DMS53 (cell line): ENCODE results near the gene GPRC5D.

Experiments used
- DNase-seq: peaks from one replicate; lab custom pipeline; 2025; lab: John Stamatoyannopoulos, UW

Gene GPRC5D

GRCh38 chr12:12979731-12980259 is 27.8 kb upstream of the GPRC5D start:
- DNase-seq = peak; percentile 29

DNA sequence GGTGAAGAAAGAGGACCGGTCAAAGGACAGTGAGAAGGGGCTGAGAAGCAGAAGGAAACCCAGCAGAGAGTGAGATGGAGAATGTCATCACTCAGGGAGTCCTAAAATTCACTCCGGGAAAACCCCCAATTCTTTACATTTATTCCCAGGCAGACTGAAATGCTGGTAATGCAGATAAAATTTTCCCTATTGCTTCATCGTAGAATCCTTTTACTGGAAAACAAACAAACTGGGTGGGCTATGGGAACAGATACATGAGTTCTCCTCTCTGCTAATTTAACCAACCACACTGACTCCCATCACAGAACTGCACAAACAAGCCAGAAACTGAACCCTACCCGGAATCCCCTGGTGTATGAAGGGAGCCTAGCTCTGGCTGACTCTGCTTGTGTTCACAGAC is 27.2 kb upstream of the GPRC5D start:
- DNase-seq = no peak

- no peak for DNase-seq
Observed at GRCh38 chr12:12977231-12977630, 25.3 kb upstream of the GPRC5D start.

GRCh38 chr12:12976366-12976765 is 24.4 kb upstream of the GPRC5D start:
- DNase-seq = peak; percentile 28

GRCh38 chr12:12975322-12976077 is 23.5 kb upstream of the GPRC5D start:
- peak; percentile 57 for DNase-seq

GRCh38 chr12:12974211-12974610 is 22.2 kb upstream of the GPRC5D start:
- DNase-seq = no peak

- no peak for DNase-seq
Observed at GRCh38 chr12:12973019-12973418, 21.0 kb upstream of the GPRC5D start.

DNA sequence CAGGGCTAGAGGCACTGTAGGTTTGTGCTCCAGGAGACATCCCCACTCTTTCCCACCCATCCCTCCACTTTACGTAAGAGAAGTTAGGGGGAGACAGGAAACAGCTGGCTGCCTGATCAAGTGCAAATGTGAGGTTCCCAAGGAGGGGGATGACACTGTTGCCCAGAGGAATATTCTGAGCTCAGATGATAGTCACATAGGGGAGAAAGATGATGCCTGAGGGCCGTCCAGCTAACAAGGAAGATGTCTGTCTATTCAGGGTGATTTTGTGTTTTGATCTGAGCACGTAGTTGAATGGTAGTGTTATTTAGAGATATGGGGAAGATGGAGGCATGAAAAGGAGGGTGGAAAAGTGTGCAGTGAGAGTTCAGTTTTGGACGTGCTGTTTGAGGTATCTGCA is 13.9 kb upstream of the GPRC5D start:
- DNase-seq = no peak

GRCh38 chr12:12964255-12964654 is 12.3 kb upstream of the GPRC5D start:
- no peak for DNase-seq

GRCh38 chr12:12960639-12961209 is 8.8 kb upstream of the GPRC5D start:
- no peak for DNase-seq

GRCh38 chr12:12958886-12959285 is 6.9 kb upstream of the GPRC5D start:
- DNase-seq = no peak

GRCh38 chr12:12954878-12955625 is 3.1 kb upstream of the GPRC5D start:
- DNase-seq = peak; percentile 35

- no peak for DNase-seq
Observed at GRCh38 chr12:12954356-12954755, 2.4 kb upstream of the GPRC5D start.

- DNase-seq = no peak
Observed at GRCh38 chr12:12951504-12951903, 466 bp downstream of the GPRC5D start.

GRCh38 chr12:12947902-12948301 is 4.1 kb downstream of the GPRC5D start:
- DNase-seq = no peak

- DNase-seq = no peak
Observed at GRCh38 chr12:12946686-12947355, 5.1 kb downstream of the GPRC5D start.

DNA sequence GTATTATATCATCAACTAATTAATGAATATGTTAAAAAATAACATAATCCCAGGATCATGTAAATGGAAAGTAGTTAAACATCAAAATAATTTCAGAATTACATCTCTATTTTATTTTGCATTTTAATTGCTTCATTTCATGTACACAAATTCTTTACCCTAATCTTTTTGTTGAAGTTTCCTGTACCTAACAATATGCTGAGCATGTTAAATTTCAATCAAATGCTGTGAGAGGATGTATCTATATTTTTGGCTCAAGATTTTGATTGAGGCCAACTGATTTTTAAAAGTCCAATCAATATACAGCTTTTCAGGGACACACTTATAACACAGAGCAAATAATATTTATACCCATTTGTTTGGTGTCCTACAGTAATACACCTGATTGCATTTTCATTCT is 6.4 kb downstream of the GPRC5D start:
- DNase-seq = no peak

DNA sequence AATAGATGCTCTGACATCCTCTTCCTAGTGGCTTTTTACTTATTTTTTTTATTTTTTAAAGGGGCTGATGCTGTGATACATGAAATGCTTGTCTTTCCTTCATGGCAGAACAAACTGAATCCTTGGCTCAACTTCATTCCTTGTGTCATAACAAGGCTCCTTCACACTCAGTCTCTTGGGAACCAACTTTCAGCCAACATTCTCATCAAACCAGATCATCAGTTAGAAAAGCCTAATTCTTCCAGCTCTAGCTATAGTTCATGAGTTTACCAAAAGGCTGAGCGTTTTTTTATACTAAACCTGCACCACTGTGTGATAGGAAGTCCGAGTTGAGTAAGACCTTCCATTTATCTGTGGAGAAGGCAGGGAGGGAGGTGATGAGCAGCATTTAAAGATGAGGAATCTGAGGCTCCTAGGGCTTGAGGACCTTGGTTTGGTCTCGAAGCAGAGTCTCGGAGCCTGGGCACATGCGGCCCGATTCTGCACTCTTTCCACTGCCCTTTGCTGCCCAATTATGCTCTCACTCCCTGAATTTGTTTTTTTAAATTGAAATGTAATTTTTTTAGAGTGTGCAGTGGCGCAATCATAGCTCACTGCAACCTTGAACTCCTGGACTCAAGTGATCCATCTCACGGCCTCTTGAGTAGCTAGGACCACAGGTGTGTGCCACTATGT is 8.2 kb downstream of the GPRC5D start:
- DNase-seq = no peak

DNA sequence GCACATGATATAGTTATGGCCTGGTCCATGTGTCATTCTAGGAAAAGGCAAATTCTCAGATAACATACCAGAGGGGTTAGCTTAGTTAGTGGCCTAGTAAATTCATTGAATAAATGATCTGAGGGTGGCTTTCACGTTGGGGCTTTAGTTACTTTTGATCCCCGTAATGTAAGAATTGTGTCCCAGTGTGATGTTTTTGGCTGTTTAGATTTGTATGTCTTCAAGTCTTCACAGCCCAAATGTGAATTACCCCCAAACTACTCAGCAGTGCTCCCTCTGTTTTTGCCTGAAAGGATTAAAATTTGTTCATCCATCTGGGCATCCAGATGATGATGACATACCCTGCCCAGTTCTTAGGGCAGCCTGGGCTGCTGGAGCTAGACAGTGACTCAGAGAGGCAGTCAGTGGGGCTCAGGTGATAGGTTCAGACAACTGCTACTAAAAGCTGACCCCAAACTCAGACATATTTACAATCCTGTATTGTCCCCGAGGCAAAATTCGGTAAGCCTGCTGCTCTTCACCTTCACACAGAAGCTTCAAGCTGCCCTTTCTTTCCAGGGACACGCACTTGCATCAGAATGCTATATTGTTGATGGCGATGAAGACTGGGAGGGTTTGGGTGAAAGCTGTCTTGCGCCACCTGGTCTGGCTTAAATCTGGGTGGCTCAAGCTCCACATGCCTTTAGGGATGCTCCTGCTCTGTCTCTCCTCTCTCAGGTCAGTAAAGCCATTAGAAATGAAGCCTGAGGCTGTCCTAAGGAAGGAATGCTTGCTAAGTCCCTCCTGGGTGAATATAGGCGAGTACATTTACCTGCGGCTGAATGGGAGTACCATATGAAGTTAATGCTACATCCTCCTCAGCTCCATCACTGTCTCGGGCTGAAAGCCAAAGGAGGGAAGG is 10.3 kb downstream of the GPRC5D start:
- DNase-seq = no peak

DNA sequence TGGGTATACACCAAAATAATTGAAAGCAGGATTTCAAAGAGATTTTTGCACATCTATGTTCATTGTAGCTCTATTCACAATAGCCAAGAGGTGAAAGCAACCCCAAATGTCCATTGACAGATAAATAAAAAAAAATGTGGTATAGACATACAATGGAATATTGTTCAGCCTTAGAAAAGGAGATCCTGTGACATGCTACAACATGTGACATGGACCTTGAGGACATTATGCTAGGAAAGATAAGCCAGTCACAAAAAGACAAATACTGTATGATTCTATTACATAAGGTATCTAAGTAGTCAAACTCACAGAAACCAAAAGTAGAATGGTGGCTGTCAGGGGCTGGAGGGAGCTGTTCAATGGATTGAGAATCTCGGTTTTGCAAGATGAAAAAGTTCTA is 12.1 kb downstream of the GPRC5D start:
- DNase-seq = no peak

- DNase-seq = no peak
Observed at GRCh38 chr12:12938541-12938940, 13.4 kb downstream of the GPRC5D start.
